HepG2 (cell line): ENCODE measurements around the gene DRC7. TPM values are rescaled to one million over a fixed set of nuclear protein-coding genes. Genes with fewer than 3 reads are reported as not detected.

ENCODE experiments used
- ATAC-seq: fragments of 200-7000 bp; cut with Tn5 transposase; 3 replicates; pipeline ENCODE4 v1.9.1; 2020; ENCODE audit warnings: mild to moderate bottlenecking, moderate library complexity
- BruUV-seq: library from RNA; stranded (reverse); fragments of 400-500 nt; replicated peaks from 2 replicates; lab custom pipeline; 2021; lab: Mats Ljungman, UMichigan
- CTCF ChIA-PET: fragments of 300-600 bp; formaldehyde crosslinking; extraction: SDS; loops from one replicate; lab custom pipeline; 2021; ENCODE audit warnings: low total read pairs, inconsistent platforms, low intra/inter-chr PET ratio; lab: Yijun Ruan, JAX
- POLR2A ChIA-PET: fragments of 350-600 bp; sonication (Branson Sonifier 250); formaldehyde crosslinking; loops from one replicate; lab custom pipeline; 2020; ENCODE audit warnings: antibody characterized with exemption, inconsistent platforms; lab: Yijun Ruan, JAX
- DNase-seq: peaks from one replicate; pipeline ENCODE4 v3.0.0-alpha.2; 2015; ENCODE audit warnings: low spot score
- FAIRE-seq: peaks from 3 replicates; lab custom pipeline; 2011; peaks lifted over from hg19 to GRCh38; lab: Jason Lieb, UNC
- H2AFZ ChIP-seq: one replicate; pipeline ENCODE4 v1.6.1; 2011; ENCODE audit warnings: low read length, inconsistent platforms
- H3K27ac ChIP-seq: fragments of 300-600 bp; 3 replicates; pipeline ENCODE4 v1.8.0; 2011; ENCODE audit warnings: mixed run types, mild to moderate bottlenecking, mixed read lengths, low read length, inconsistent platforms; ENCODE audit not compliant: insufficient read depth; ENCODE audit errors: extremely low read length
- H3K27me3 ChIP-seq, 2 experiments: fragments of 200-600 bp in 1 of 2; 2 replicates in 1 of 2; 3 replicates in 1 of 2; pipeline versions ENCODE4 v1.6.0 to v1.8.0; 2011; ENCODE audit warnings: low read length in 2 of 2, mild to moderate bottlenecking in 2 of 2, moderate library complexity in 2 of 2, inconsistent platforms in 1 of 2; ENCODE audit not compliant: insufficient read depth in 2 of 2, control insufficient read depth in 1 of 2
- H3K36me3 ChIP-seq, 2 experiments: fragments of 200-600 bp in 1 of 2; replicated peaks in 1 of 2; 2 replicates in 1 of 2; 3 replicates in 1 of 2; pipeline versions ENCODE4 v1.5.1 to v1.8.0; 2011; ENCODE audit warnings: low read length in 2 of 2, inconsistent platforms in 1 of 2; ENCODE audit not compliant: insufficient read depth in 2 of 2, control insufficient read depth in 1 of 2
- H3K4me1 ChIP-seq: 2 replicates; pipeline ENCODE4 v1.5.1; 2012; ENCODE audit warnings: low read length, inconsistent platforms; ENCODE audit not compliant: insufficient read depth
- H3K4me2 ChIP-seq: 2 replicates; pipeline ENCODE4 v1.6.0; 2011; ENCODE audit warnings: low read depth, low read length, inconsistent platforms
- H3K4me3 ChIP-seq, 3 experiments: fragments of 200-600 bp in 1 of 3; sonication (generic), shearing (Covaris generic) in 1 of 3; replicated peaks in 1 of 3; 2 replicates each; pipeline ENCODE4 v1.5.1; 2011 to 2016; ENCODE audit warnings: low read length in 3 of 3, inconsistent platforms in 2 of 3, low read depth in 2 of 3, mild to moderate bottlenecking in 2 of 3, control low read depth in 1 of 3, mixed read lengths in 1 of 3; ENCODE audit not compliant: insufficient read depth in 1 of 3
- H3K79me2 ChIP-seq: one replicate; pipeline ENCODE4 v1.6.1; 2011; ENCODE audit warnings: low read length, inconsistent platforms; ENCODE audit not compliant: insufficient read depth
- H3K9ac ChIP-seq: 2 replicates; pipeline ENCODE4 v1.6.0; 2011; ENCODE audit warnings: mild to moderate bottlenecking, low read depth, low read length, inconsistent platforms; ENCODE audit not compliant: insufficient read depth
- H3K9me3 ChIP-seq: 2 replicates; pipeline ENCODE4 v1.5.1; 2012; ENCODE audit warnings: mild to moderate bottlenecking, low read length
- H4K20me1 ChIP-seq: 2 replicates; pipeline ENCODE4 v1.6.0; 2011; ENCODE audit warnings: inconsistent platforms, mild to moderate bottlenecking, low read length, moderate library complexity; ENCODE audit not compliant: insufficient read depth
- ZNF280D ChIP-seq: sonication (generic); formaldehyde crosslinking; IDR thresholded peaks from 2 replicates; pipeline ENCODE4 v1.5.1; 2020; ENCODE audit warnings: mild to moderate bottlenecking, missing genetic modification reagents
- ZNF768 ChIP-seq: sonication (generic); formaldehyde crosslinking; IDR thresholded peaks from 2 replicates; pipeline ENCODE4 v1.4.0; 2020; ENCODE audit warnings: missing genetic modification reagents
- ZNF788 ChIP-seq: sonication (generic); formaldehyde crosslinking; IDR thresholded peaks from 2 replicates; pipeline ENCODE4 v1.5.0; 2020; ENCODE audit warnings: mild to moderate bottlenecking, missing genetic modification reagents, borderline replicate concordance
- ZSCAN21 ChIP-seq: sonication (generic); formaldehyde crosslinking; IDR thresholded peaks from 2 replicates; pipeline ENCODE4 v1.8.0; 2022; ENCODE audit warnings: mild to moderate bottlenecking, missing genetic modification reagents, moderate library complexity, borderline replicate concordance
- WGBS: methylation state at CpG from one replicate; pipeline ENCODE4 v1.1.6; 2017; ENCODE audit warnings: low lambda C conversion rate; 5-methylcytosine and 5-hydroxymethylcytosine counted together
- in situ Hi-C: cut with HindIII; loops from 2 replicates; pipeline ENCODE4 v1.10.0; 2017; ENCODE audit warnings: low pct_unique_long_range_greater_than_20kb; ENCODE audit not compliant: extremely low pct_ligation_motif_present
- intact Hi-C: fragments of 100-400 bp; cut with micrococcal nuclease; formaldehyde crosslinking; loops from one replicate; pipeline ENCODE4 v1.10.0; 2022; ENCODE audit not compliant: unreplicated experiment
- polyA plus RNA-seq, 8 experiments: library from polyadenylated mRNA; depleted of rRNA in 3 of 8; stranded (reverse) in 7 of 8; unstranded in 1 of 8; fragments of >200 nt; fragmentation: Illumina TruSeq in 4 of 8; extraction: Trizol in 4 of 8; gene quantifications; 2 replicates each; pipeline versions ENCODE4 v1.2.1 to v1.2.3, GENCODE V29; 2011 to 2016; ENCODE audit warnings: low read depth in 4 of 8, missing spikeins in 1 of 8, mixed read lengths in 1 of 8; ENCODE audit not compliant: insufficient read depth in 1 of 8
- total RNA-seq, 5 experiments: library from RNA; depleted of rRNA; stranded (reverse); fragments of >200 nt; fragmentation: Illumina TruSeq; extraction: Trizol; gene quantifications; 2 replicates each; pipeline ENCODE4 v1.2.3, GENCODE V29; 2016; ENCODE audit warnings: low read depth in 1 of 5
- TF ChIP-seq, protein P1 (sequence below): sonication (generic); formaldehyde crosslinking; IDR thresholded peaks from 2 replicates; pipeline ENCODE4 v1.5.0; 2020; ENCODE audit warnings: mild to moderate bottlenecking, missing genetic modification reagents, moderate library complexity

DRC7 gene
- total and polyA plus RNA-seq, 2 of the 13 experiments (the other 11 are each of a cell fraction or from before 2014, with no cell fraction given), result 2.7 to 3.4 TPM

DNA sequence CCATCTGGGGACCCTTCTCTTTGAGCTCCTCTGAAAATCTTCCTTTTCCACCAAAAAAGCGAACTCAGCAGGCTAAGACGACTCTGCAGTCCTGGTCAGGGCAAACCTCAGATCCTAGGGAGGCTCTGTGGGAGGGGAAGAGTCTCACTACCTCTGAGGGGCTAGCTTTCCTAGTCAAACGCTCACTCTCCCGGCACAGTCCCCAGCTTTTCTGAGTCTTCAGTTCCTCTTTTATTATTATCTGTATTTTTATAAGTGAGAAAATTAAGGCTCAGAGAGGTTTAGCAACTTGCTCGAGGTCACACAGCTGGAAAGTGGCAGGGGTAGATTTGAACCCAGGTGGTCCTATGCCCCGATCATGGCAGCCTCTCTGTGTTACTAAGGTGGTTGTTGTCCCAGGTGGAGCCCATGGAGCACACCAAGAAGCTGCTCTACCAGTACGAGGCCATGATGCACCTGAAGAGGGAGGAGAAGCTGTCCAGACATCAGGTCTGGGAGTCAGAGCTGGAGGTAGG lies 31.9 kb downstream of the DRC7 start:
- peaks cover 26% of the 10 kb centered on the region for H3K4me1 ChIP-seq
- no peaks in the 10 kb centered on the region for H3K9me3 ChIP-seq
- no peak overlapping the region for H3K4me3 ChIP-seq
- intact Hi-C loops, result no loop called here
- TF ChIP-seq ZSCAN21, result no peak
- peak; percentile 90 for TF ChIP-seq ZNF768
- DNase-seq (no peak), FAIRE-seq (no peak), ATAC-seq (no peak)
- H3K4me2 ChIP-seq, result no peak overlapping the region
- BruUV-seq, result no TSS peak
- in situ Hi-C loops, result loop anchor here (5.0 kb wide), 1 partner anchor 124 kb away; no protein-coding TSS in a partner anchor
- no peaks in the 10 kb centered on the region for H4K20me1 ChIP-seq
- H3K36me3 ChIP-seq, result no peaks in the 10 kb centered on the region
- H2AFZ ChIP-seq, result no peak overlapping the region
- H3K27ac ChIP-seq, result no peak overlapping the region
- POLR2A ChIA-PET, result interaction anchor here (1.8 kb wide), 1 partner anchor 9 kb away, joined by 6 read pairs; the partner anchor contains the start of gene KATNB1
- CTCF ChIA-PET, result no interaction called here
- 41% methylated on average over 7 of the region's 7 CpGs for WGBS
- H3K79me2 ChIP-seq, result no peaks in the 10 kb centered on the region
- H3K9ac ChIP-seq, result no peak overlapping the region
- no peaks in the 10 kb centered on the region for H3K27me3 ChIP-seq

GRCh38 chr16:57727610-57728009 lies 33.0 kb downstream of the DRC7 start:
- FAIRE-seq, result no peak
- 33% methylated on average over 4 of the region's 4 CpGs for WGBS
- no peak overlapping the region for H3K4me3 ChIP-seq
- ChIA-PET CTCF (no interaction called here), POLR2A (interaction anchor here (0.7 kb wide), 1 partner anchor 60 kb away, joined by 3 read pairs; no protein-coding TSS in a partner anchor)
- in situ Hi-C loops, result loop anchor here (5.0 kb wide), 1 partner anchor 125 kb away; no protein-coding TSS in a partner anchor
- peaks cover 15% of the 10 kb centered on the region for H3K4me1 ChIP-seq
- H3K9ac ChIP-seq, result no peak overlapping the region
- H4K20me1 ChIP-seq, result no peaks in the 10 kb centered on the region
- no peak for DNase-seq
- ATAC-seq, result no peak
- H2AFZ ChIP-seq, result no peak overlapping the region
- H3K4me2 ChIP-seq, result no peak overlapping the region
- H3K27ac ChIP-seq, result no peak overlapping the region
- no TSS peak for BruUV-seq
- H3K27me3 ChIP-seq, result no peaks in the 10 kb centered on the region
- H3K9me3 ChIP-seq, result no peaks in the 10 kb centered on the region
- TF ChIP-seq ZNF788 (no peak), ZNF280D (CRISPR knock-in tag) (no peak)
- TF ChIP-seq, protein P1, sequence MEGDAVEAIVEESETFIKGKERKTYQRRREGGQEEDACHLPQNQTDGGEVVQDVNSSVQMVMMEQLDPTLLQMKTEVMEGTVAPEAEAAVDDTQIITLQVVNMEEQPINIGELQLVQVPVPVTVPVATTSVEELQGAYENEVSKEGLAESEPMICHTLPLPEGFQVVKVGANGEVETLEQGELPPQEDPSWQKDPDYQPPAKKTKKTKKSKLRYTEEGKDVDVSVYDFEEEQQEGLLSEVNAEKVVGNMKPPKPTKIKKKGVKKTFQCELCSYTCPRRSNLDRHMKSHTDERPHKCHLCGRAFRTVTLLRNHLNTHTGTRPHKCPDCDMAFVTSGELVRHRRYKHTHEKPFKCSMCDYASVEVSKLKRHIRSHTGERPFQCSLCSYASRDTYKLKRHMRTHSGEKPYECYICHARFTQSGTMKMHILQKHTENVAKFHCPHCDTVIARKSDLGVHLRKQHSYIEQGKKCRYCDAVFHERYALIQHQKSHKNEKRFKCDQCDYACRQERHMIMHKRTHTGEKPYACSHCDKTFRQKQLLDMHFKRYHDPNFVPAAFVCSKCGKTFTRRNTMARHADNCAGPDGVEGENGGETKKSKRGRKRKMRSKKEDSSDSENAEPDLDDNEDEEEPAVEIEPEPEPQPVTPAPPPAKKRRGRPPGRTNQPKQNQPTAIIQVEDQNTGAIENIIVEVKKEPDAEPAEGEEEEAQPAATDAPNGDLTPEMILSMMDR (CRISPR knock-in tag), result 0 out of 2 replicates have a peak, but pooled peaks have one; percentile 8
- no peaks in the 10 kb centered on the region for H3K79me2 ChIP-seq
- intact Hi-C loops, result no loop called here
- no peaks in the 10 kb centered on the region for H3K36me3 ChIP-seq
